ENCODE results near the gene KCNK6.

GRCh38 chr19:38358071-38358470, 38.4 kb downstream of the KCNK6 start:
- no peak for TF ChIP-seq POLR2A (IDR thresholded peaks at IDR 0.05; ENCODE audit: low read depth, low read length)
- no peak for TF ChIP-seq POU2F2 (IDR thresholded peaks at IDR 0.05; ENCODE audit: low read depth, low read length)
- TF ChIP-seq SPI1 (IDR thresholded peaks at IDR 0.05; ENCODE audit: low read depth, low read length) = no peak
- no peak for TF ChIP-seq POLR2AphosphoS5 (IDR thresholded peaks at IDR 0.05; ENCODE audit: low read depth, low read length)

Data from GM12891 (cell line).